ENCODE results near the gene PDZK1.
A peak's percentile ranks its signal among the peaks of the same experiment; 100 is the strongest.
"Not testable (repeated sequence)": the region's sequence is repeated elsewhere in the genome, so short reads cannot be mapped to it uniquely, and the experiment has no call there.

PDZK1 gene

GRCh38 chr1:145710291-145711027 is 3.3 kb upstream of the PDZK1 start:
- no peak for DNase-seq

GRCh38 chr1:145708063-145708462 is 895 bp upstream of the PDZK1 start:
- no peak for DNase-seq

- no peak for DNase-seq
Observed at GRCh38 chr1:145706086-145706664, 993 bp downstream of the PDZK1 start.

GRCh38 chr1:145705622-145706021 is 1.5 kb downstream of the PDZK1 start:
- DNase-seq: no peak

- DNase-seq: no peak
Observed at GRCh38 chr1:145702826-145703225, 4.3 kb downstream of the PDZK1 start.

- no peak for DNase-seq
Observed at GRCh38 chr1:145702052-145702451, 5.1 kb downstream of the PDZK1 start.

- DNase-seq: no peak
Observed at GRCh38 chr1:145701306-145701862, 5.8 kb downstream of the PDZK1 start.

- no peak for DNase-seq
Observed at GRCh38 chr1:145696630-145696960, 10.6 kb downstream of the PDZK1 start.

- DNase-seq: no peak
Observed at GRCh38 chr1:145695821-145696629, 11.1 kb downstream of the PDZK1 start.

- DNase-seq: no peak
Observed at GRCh38 chr1:145692785-145693443, 14.3 kb downstream of the PDZK1 start.

- no peak for DNase-seq
Observed at GRCh38 chr1:145690587-145691558, 16.3 kb downstream of the PDZK1 start.

GRCh38 chr1:145689922-145690321 is 17.2 kb downstream of the PDZK1 start:
- DNase-seq: no peak

GRCh38 chr1:145688924-145689323 is 18.2 kb downstream of the PDZK1 start:
- no peak for DNase-seq

- no peak for DNase-seq
Observed at GRCh38 chr1:145688328-145688727, 18.8 kb downstream of the PDZK1 start.

GRCh38 chr1:145686078-145686477 is 21.1 kb downstream of the PDZK1 start:
- not testable (repeated sequence) for DNase-seq

- DNase-seq: not testable (repeated sequence)
Observed at GRCh38 chr1:145684858-145685257, 22.3 kb downstream of the PDZK1 start.

GRCh38 chr1:145673217-145673616 is 34.0 kb downstream of the PDZK1 start:
- DNase-seq: not testable (repeated sequence)

- DNase-seq: not testable (repeated sequence)
Observed at GRCh38 chr1:145670995-145671745, 36.0 kb downstream of the PDZK1 start.

GRCh38 chr1:145665015-145665414 is 42.2 kb downstream of the PDZK1 start:
- DNase-seq: not testable (repeated sequence)

GRCh38 chr1:145662502-145662901 is 44.7 kb downstream of the PDZK1 start:
- peak; percentile 38 to 74 for DNase-seq

Measured in NCI-H2081 (cell line).